GM12873 (cell line): ENCODE measurements around the gene SPART.

Experiments
- TF ChIP-seq, protein P1 (sequence below): IDR thresholded peaks from 2 replicates; pipeline ENCODE4 v1.5.1; 2012; ENCODE audit warnings: low read depth, mild to moderate bottlenecking, moderate library complexity, low read length, control low read depth; ENCODE audit not compliant: insufficient read depth; ENCODE audit errors: missing control alignments

The SPART gene

DNA sequence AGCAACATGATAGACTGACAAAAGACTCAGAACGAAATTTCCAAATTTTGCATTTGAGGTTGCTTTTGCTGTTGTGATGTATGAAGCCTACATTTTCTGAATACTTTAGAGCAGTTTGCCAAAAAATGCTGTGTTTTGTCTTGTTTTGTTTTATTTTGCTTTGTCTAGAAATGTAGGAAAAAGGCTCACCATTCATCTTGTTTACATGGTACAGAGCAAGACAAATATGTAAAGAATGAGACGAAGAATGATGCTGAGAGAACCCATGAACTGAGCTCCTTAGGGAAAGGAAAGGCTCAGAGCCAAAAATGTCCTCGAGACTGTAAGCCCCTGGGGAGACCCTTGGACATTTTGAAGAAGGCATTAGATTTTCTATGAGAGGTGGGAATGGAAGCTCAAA lies 6.8 kb upstream of the SPART start:
- TF ChIP-seq, protein P1, sequence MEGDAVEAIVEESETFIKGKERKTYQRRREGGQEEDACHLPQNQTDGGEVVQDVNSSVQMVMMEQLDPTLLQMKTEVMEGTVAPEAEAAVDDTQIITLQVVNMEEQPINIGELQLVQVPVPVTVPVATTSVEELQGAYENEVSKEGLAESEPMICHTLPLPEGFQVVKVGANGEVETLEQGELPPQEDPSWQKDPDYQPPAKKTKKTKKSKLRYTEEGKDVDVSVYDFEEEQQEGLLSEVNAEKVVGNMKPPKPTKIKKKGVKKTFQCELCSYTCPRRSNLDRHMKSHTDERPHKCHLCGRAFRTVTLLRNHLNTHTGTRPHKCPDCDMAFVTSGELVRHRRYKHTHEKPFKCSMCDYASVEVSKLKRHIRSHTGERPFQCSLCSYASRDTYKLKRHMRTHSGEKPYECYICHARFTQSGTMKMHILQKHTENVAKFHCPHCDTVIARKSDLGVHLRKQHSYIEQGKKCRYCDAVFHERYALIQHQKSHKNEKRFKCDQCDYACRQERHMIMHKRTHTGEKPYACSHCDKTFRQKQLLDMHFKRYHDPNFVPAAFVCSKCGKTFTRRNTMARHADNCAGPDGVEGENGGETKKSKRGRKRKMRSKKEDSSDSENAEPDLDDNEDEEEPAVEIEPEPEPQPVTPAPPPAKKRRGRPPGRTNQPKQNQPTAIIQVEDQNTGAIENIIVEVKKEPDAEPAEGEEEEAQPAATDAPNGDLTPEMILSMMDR, result no peak

DNA sequence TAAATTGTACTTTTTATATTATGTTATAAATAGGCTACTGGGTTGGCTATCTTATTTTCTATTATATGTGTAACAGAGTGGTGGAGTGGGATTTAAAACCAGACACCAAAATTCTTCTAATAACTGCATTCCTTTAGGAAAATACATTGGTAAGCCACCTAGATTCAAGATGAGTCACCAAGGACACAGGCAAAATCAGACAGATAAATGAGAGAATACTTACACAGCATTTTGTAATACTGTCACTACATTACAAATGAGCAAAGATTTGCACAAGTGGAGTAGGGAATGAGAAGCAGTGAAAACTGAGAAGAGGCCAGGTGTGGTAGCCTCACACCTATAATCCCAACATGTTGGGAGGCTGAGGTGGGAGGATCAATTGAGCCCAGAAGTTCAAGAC lies 6.2 kb upstream of the SPART start:
- TF ChIP-seq, protein P1, result no peak

DNA sequence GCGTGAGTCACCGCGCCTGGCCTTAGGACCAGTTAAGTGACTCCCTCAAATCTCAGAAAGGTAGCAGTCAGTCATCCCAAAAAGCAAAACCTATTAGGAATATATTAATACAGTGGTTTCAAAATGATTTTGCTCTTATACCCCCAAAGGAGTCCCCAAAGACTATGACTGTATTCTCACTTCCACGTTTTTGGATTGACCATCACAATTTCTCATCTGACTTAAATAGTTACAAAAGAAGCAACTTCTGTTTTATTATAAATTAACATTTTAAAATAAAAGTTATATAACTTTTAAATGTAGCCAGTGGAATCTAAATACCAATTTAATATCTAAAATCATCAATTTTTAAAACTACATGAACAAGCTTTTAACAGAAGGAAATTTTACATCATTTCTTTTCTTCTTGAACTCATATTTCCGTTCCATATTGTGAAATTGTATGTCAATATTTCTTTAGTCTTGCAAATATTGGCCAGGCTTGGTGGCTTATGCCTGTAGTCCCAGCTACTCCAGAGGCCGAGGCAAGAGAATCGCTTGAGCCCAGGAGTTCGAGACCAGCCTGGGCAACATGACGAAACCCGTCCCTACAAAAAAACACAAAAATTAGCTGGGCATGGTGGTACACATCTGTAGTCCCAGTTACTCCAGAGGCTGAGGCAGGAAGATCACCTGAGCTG lies 1.5 kb upstream of the SPART start:
- TF ChIP-seq, protein P1, result no peak

GRCh38 chr13:36345438-36346221 lies 564 bp downstream of the SPART start:
- TF ChIP-seq, protein P1, result no peak

DNA sequence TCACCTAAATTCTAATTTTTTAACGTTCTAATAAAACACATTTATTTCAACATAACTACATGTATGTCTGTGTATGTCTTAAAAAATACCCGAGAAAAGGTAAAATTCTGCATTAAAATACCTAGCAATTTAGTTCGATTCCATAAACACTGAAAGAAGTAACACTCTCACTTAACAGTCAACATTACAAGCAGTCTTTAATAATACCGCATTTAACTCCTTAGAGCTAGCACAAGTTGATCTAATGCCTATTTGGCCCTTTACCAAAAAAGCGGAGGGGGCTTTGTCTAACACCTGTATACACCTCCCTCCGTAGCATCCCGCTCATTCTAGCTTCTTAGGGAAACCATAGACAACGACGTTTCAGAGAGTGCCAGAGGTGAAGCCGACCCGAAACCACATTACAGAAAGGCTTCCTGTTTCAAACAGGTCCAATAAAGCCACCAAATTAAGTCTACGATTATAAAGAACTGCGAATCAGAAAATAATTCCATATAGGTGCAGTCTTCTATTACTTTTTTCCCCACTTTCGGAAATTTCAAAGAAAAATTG lies 1.2 kb downstream of the SPART start:
- TF ChIP-seq, protein P1, result no peak

DNA sequence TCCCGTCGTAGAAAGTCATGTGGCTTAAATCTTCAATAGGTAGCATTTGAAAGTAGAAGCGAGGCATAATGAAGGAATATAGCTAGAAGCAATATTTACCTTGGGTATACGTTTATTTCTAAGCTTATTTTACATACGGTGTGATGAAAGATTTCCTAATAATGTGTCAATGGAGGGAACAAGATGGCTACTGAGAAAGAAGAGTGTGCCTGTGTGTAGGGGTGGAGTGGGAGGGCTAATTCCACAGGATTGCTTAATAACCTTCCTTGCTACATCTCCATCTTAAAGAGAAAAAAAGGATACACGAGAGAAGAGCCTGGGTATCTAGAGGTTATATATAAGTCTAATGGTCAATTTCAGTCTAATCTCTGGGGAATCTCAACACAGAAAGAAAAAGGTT lies 2.0 kb downstream of the SPART start:
- TF ChIP-seq, protein P1, result no peak

GRCh38 chr13:36343766-36344165 lies 2.4 kb downstream of the SPART start:
- TF ChIP-seq, protein P1, result no peak
